ENCODE data around the gene SLC9A9.

- TF ChIP-seq CTCF (IDR thresholded peaks at IDR 0.05; ENCODE audit: low read depth, low read length): no peak
- no peak for TF ChIP-seq EZH2phosphoT487 (IDR thresholded peaks at IDR 0.05; ENCODE audit: low read depth)
Measured at GRCh38 chr3:143552851-143553250, 295.4 kb downstream of the SLC9A9 start.
